SK-N-MC (cell line): ENCODE results near the gene TTC9.

Experiments
- EZH2 ChIP-seq: fragments of 200-600 bp; sonication (generic); IDR thresholded peaks from one replicate; pipeline ENCODE4 v1.6.1; 2017; ENCODE audit warnings: antibody characterized with exemption
- FOXP2 ChIP-seq: optimal IDR thresholded peaks from 2 replicates; pipeline ENCODE3; 2011; ENCODE audit warnings: mild to moderate bottlenecking, moderate library complexity; ENCODE audit not compliant: insufficient read depth; ENCODE audit errors: extremely low read length, control extremely low read depth
- POLR2AphosphoS5 ChIP-seq: IDR thresholded peaks from 2 replicates; pipeline ENCODE4 v1.6.1; 2012; ENCODE audit warnings: mild to moderate bottlenecking, low read depth, low read length, borderline replicate concordance

DNA sequence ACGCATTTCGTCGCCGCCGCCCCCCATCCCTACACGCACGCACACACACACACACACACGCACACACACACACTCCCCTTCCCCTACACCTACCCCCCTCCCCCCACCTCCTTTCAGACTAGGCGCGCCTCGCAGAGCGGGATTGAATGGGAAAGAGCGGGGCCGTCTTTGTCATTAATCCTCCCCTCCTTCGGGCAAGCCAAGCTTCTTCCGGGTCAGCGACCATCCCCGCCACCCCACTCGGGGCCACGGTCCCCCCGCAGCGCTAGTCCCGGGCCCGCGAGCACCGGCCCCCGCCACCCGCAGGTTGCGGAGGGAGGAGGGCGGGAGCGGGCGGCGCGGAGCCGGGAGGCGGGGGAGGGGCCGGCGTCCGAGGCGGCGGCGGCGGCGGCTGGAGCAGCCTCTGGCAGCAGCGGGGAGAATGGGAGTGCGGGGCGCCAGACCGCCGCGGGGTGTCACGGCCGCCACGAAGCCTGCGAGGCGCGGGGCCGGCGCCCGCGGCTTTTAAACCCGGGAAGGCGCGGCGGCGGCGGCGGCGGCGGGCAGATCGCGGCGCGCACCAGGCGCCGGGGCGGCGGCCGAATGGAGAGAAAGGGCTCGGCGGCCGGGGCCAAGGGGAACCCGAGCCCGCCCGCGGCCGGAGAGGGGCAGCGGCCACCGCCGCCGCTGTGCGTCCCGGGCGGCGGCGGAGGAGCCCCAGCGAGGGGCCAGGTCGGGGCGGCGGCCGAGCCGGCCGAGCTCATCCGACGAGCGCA, at the start of gene TTC9:
- TF ChIP-seq EZH2 (no peak), FOXP2 (no peak), POLR2AphosphoS5 (no peak)
